Measurements from ENCODE around the gene RSPH6A. TPM values are rescaled to one million over a fixed set of nuclear protein-coding genes. Genes with fewer than 3 reads are reported as not detected.

Gene RSPH6A
- polyA plus RNA-seq, 1 of the 3 experiments (the other 2 are of a cell fraction), result 0.02 TPM

- POLR2A ChIA-PET, result interaction anchor here (0.5 kb wide), 1 partner anchor 52 kb away, joined by 4 read pairs; the partner anchor contains the start of gene SIX5
- CTCF ChIA-PET, result interaction anchor here (1.2 to 10.4 kb wide), 3 partner anchors 8 to 62 kb away, joined by 3 to 130 read pairs (median 3); partner anchors contain the start of gene IRF2BP1
- no peak for DNase-seq
Observed at GRCh38 chr19:45821103-45821521, 6.0 kb upstream of the RSPH6A start.

GRCh38 chr19:45820413-45821102 lies 5.5 kb upstream of the RSPH6A start:
- no peak for DNase-seq
- no peak overlapping the region for H3K27ac ChIP-seq (ENCODE audit: low read depth in 2 of 2, low read length in 1 of 2)
- peaks cover 0 to 9% of the 10 kb centered on the region in 2 experiments; a peak in 1 of 4 replicates for H3K4me1 ChIP-seq (ENCODE audit: control insufficient read depth in 1 of 2, insufficient read depth in 2 of 2, low read depth in 1 of 2, low read length in 1 of 2)
- H3F3A ChIP-seq (replicated peaks; ENCODE audit: insufficient read depth), result peaks cover 5% of the 10 kb centered on the region
- H3K4me2 ChIP-seq, result no peak overlapping the region
- H2AFZ ChIP-seq (ENCODE audit: low read depth), result no peak overlapping the region
- peaks cover 0 to 38% of the 10 kb centered on the region in 2 experiments for H3K36me3 ChIP-seq (replicated peaks in 1 of 2; ENCODE audit: control insufficient read depth in 1 of 2, insufficient read depth in 2 of 2, low read length in 1 of 2)
- 83% methylated on average over 11 of the region's 20 CpGs for WGBS (ENCODE audit: low lambda C conversion rate)
- no peaks in the 10 kb centered on the region for H3K27me3 ChIP-seq (ENCODE audit: insufficient read depth)
- no peak overlapping the region for H3K4me3 ChIP-seq (ENCODE audit: low read depth in 2 of 2, low read length in 1 of 2)
- H3K9me3 ChIP-seq, result no peaks in the 10 kb centered on the region
- ChIA-PET POLR2A (no interaction called here), CTCF (interaction anchor here (1.0 to 10.4 kb wide), 4 partner anchors 8 to 63 kb away, joined by 3 to 130 read pairs (median 3); partner anchors contain the start of gene IRF2BP1)
- no peaks in the 10 kb centered on the region for H3K9me2 ChIP-seq
- H3K79me2 ChIP-seq (ENCODE audit: insufficient read depth), result no peaks in the 10 kb centered on the region
- TF ChIP-seq FOSL2 (IDR thresholded peaks at IDR 0.05; ENCODE audit: borderline replicate concordance, low read depth), result no peak
- TF ChIP-seq MEF2A (IDR thresholded peaks at IDR 0.05; ENCODE audit: borderline replicate concordance, low read depth), result no peak
- no peak for TF ChIP-seq RAD21 (IDR thresholded peaks at IDR 0.05; ENCODE audit: low read length)
- TF ChIP-seq EP300 (IDR thresholded peaks at IDR 0.05; ENCODE audit: borderline replicate concordance in 1 of 2, low read depth in 1 of 2, low read length in 1 of 2), result no peak
- TF ChIP-seq SMC3 (IDR thresholded peaks at IDR 0.05; ENCODE audit: low read depth, low read length), result no peak
- TF ChIP-seq ZBTB33 (IDR thresholded peaks at IDR 0.05; ENCODE audit: borderline replicate concordance, low read depth), result no peak
- no peak for TF ChIP-seq GATA2 (CRISPR knock-in tag; IDR thresholded peaks at IDR 0.05)
- no peak for TF ChIP-seq RXRA (IDR thresholded peaks at IDR 0.05; ENCODE audit: borderline replicate concordance, low read depth)
- TF ChIP-seq IRF3 (IDR thresholded peaks at IDR 0.05; ENCODE audit: low read depth, low read length), result no peak
- no peak for TF ChIP-seq MAX (IDR thresholded peaks at IDR 0.05; ENCODE audit: low read depth)
- no peak for TF ChIP-seq GABPA (IDR thresholded peaks at IDR 0.05; ENCODE audit: low read depth)
- TF ChIP-seq CHD2 (IDR thresholded peaks at IDR 0.05; ENCODE audit: low read length, partially characterized antibody), result no peak
- no peak overlapping the region for H3K9ac ChIP-seq
- H4K20me1 ChIP-seq (ENCODE audit: insufficient read depth), result no peaks in the 10 kb centered on the region

More at GRCh38 chr19:45821103-45821521, 6.0 kb upstream of the RSPH6A start:
- peaks cover 0 to 10% of the 10 kb centered on the region in 2 experiments; a peak in 1 of 4 replicates for H3K4me1 ChIP-seq (ENCODE audit: control insufficient read depth in 1 of 2, insufficient read depth in 2 of 2, low read depth in 1 of 2, low read length in 1 of 2)
- WGBS (ENCODE audit: low lambda C conversion rate), result 95% methylated on average over 8 of the region's 8 CpGs
- H3K9me3 ChIP-seq, result no peaks in the 10 kb centered on the region
- TF ChIP-seq SMC3 (IDR thresholded peaks at IDR 0.05; ENCODE audit: low read depth, low read length) (no peak), ZBTB33 (IDR thresholded peaks at IDR 0.05; ENCODE audit: borderline replicate concordance, low read depth) (no peak), NFIC (IDR thresholded peaks at IDR 0.05; ENCODE audit: borderline replicate concordance) (no peak), MEF2A (IDR thresholded peaks at IDR 0.05; ENCODE audit: borderline replicate concordance, low read depth) (no peak), RXRA (IDR thresholded peaks at IDR 0.05; ENCODE audit: borderline replicate concordance, low read depth) (no peak)
- H3F3A ChIP-seq (replicated peaks; ENCODE audit: insufficient read depth), result peaks cover 5% of the 10 kb centered on the region
- H2AFZ ChIP-seq (ENCODE audit: low read depth), result no peak overlapping the region
- H3K36me3 ChIP-seq (replicated peaks in 1 of 2; ENCODE audit: control insufficient read depth in 1 of 2, insufficient read depth in 2 of 2, low read length in 1 of 2), result peaks cover 2 to 43% of the 10 kb centered on the region in 2 experiments
- no peaks in the 10 kb centered on the region for H4K20me1 ChIP-seq (ENCODE audit: insufficient read depth)
- H3K27me3 ChIP-seq (ENCODE audit: insufficient read depth), result no peaks in the 10 kb centered on the region
- H3K27ac ChIP-seq (ENCODE audit: low read depth in 2 of 2, low read length in 1 of 2), result no peak overlapping the region
- H3K4me2 ChIP-seq, result no peak overlapping the region
- H3K4me3 ChIP-seq (ENCODE audit: low read depth in 2 of 2, low read length in 1 of 2), result no peak overlapping the region
- H3K79me2 ChIP-seq (ENCODE audit: insufficient read depth), result no peaks in the 10 kb centered on the region
- H3K9ac ChIP-seq, result no peak overlapping the region
- H3K9me2 ChIP-seq, result no peaks in the 10 kb centered on the region
